Measurements from ENCODE around the gene KIF2A.

The KIF2A gene

GRCh38 chr5:62305715-62306322, at the start of gene KIF2A:
Gene KIF2A, plus strand, starts transcription at chr5:62306206. Its CDS starts 267 bp downstream, at chr5:62306473.
- peak; percentile 82 to 91 (median 82) for DNase-seq (ENCODE audit: low read depth in 3 of 3)

GRCh38 chr5:62257020-62257367, 49.0 kb upstream of the KIF2A start:
- no peak for DNase-seq (ENCODE audit: low read depth in 3 of 3)

GRCh38 chr5:62258654-62259053, 47.4 kb upstream of the KIF2A start:
- DNase-seq (ENCODE audit: low read depth in 3 of 3): no peak

- no peak for DNase-seq (ENCODE audit: low read depth in 3 of 3)
These were observed 46.2 kb upstream of the KIF2A start for GRCh38 chr5:62259699-62260250.

- no peak for DNase-seq (ENCODE audit: low read depth in 3 of 3)
These were observed 45.5 kb upstream of the KIF2A start for GRCh38 chr5:62260513-62260912.

- DNase-seq (ENCODE audit: low read depth in 3 of 3): no peak
These were observed 42.6 kb upstream of the KIF2A start for GRCh38 chr5:62263401-62263800.

GRCh38 chr5:62265648-62266112, 40.3 kb upstream of the KIF2A start:
- no peak for DNase-seq (ENCODE audit: low read depth in 3 of 3)

GRCh38 chr5:62266573-62266972, 39.4 kb upstream of the KIF2A start:
- DNase-seq (ENCODE audit: low read depth in 3 of 3): no peak

- no peak for DNase-seq (ENCODE audit: low read depth in 3 of 3)
These were observed 37.8 kb upstream of the KIF2A start for GRCh38 chr5:62268234-62268633.

GRCh38 chr5:62268792-62269191, 37.2 kb upstream of the KIF2A start:
- DNase-seq (ENCODE audit: low read depth in 3 of 3): no peak

- DNase-seq (ENCODE audit: low read depth in 3 of 3): no peak
These were observed 34.6 kb upstream of the KIF2A start for GRCh38 chr5:62271370-62271769.

- no peak for DNase-seq (ENCODE audit: low read depth in 3 of 3)
These were observed 34.1 kb upstream of the KIF2A start for GRCh38 chr5:62271870-62272269.

GRCh38 chr5:62273687-62274086, 32.3 kb upstream of the KIF2A start:
- DNase-seq (ENCODE audit: low read depth in 3 of 3): no peak

- DNase-seq (ENCODE audit: low read depth in 3 of 3): no peak
These were observed 30.4 kb upstream of the KIF2A start for GRCh38 chr5:62275581-62275980.

- no peak for DNase-seq (ENCODE audit: low read depth in 3 of 3)
These were observed 24.6 kb upstream of the KIF2A start for GRCh38 chr5:62281411-62281810.

GRCh38 chr5:62282064-62282463, 23.9 kb upstream of the KIF2A start:
- DNase-seq (ENCODE audit: low read depth in 3 of 3): no peak

GRCh38 chr5:62283005-62283404, 23.0 kb upstream of the KIF2A start:
- no peak for DNase-seq (ENCODE audit: low read depth in 3 of 3)

GRCh38 chr5:62283861-62284260, 22.1 kb upstream of the KIF2A start:
- DNase-seq (ENCODE audit: low read depth in 3 of 3): no peak

- DNase-seq (ENCODE audit: low read depth in 3 of 3): peak; percentile 40 to 74 (median 40)
These were observed 20.8 kb upstream of the KIF2A start for GRCh38 chr5:62284946-62285891.

- DNase-seq (ENCODE audit: low read depth in 3 of 3): no peak
These were observed 19.2 kb upstream of the KIF2A start for GRCh38 chr5:62286834-62287233.

- DNase-seq (ENCODE audit: low read depth in 3 of 3): no peak
These were observed 18.8 kb upstream of the KIF2A start for GRCh38 chr5:62287237-62287636.

- DNase-seq (ENCODE audit: low read depth in 3 of 3): no peak
These were observed 17.9 kb upstream of the KIF2A start for GRCh38 chr5:62288118-62288517.

GRCh38 chr5:62289813-62290212, 16.2 kb upstream of the KIF2A start:
- DNase-seq (ENCODE audit: low read depth in 3 of 3): no peak
